K562 (cell line): ENCODE measurements around the gene ASPRV1. TPM values are rescaled to one million over a fixed set of nuclear protein-coding genes. Genes with fewer than 3 reads are reported as not detected.

Experiments used
- ATAC-seq: fragments of 200-7000 bp; cut with Tn5 transposase; 3 replicates; pipeline ENCODE4 v1.9.1; 2020; ENCODE audit warnings: moderate library complexity
- BruUV-seq: library from RNA; stranded (reverse); fragments of 400-500 nt; replicated peaks from 2 replicates; lab custom pipeline; 2021; lab: Mats Ljungman, UMichigan
- CTCF ChIA-PET: fragments of 300-600 bp; formaldehyde crosslinking; extraction: SDS; loops from one replicate; lab custom pipeline; 2021; ENCODE audit warnings: low intra/inter-chr PET ratio; lab: Yijun Ruan, JAX
- POLR2A ChIA-PET: fragments of 300-600, 350-650 bp; sonication (Branson Sonifier 250); formaldehyde crosslinking; extraction: SDS; loops from one replicate; lab custom pipeline; 2021; ENCODE audit warnings: antibody characterized with exemption, inconsistent platforms; lab: Yijun Ruan, JAX
- DNase-seq, 4 experiments: peaks; one replicate each; pipeline versions ENCODE4 v3.0.0 to v3.0.0-alpha.2; 2011 to 2018; ENCODE audit warnings: low spot score in 3 of 4, mixed read lengths in 3 of 4; ENCODE audit errors: extremely low read depth in 1 of 4
- FAIRE-seq: peaks from 2 replicates; lab custom pipeline; 2011; peaks lifted over from hg19 to GRCh38; lab: Jason Lieb, UNC
- H2AFZ ChIP-seq: 2 replicates; pipeline ENCODE4 v1.6.0; 2011; ENCODE audit warnings: low read depth, low read length, control low read depth, inconsistent platforms
- H3K27ac ChIP-seq: fragments of 200-600 bp; 3 replicates; pipeline ENCODE4 v1.8.0; 2011; ENCODE audit warnings: low read depth, mild to moderate bottlenecking, control low read depth, inconsistent platforms, low read length, moderate library complexity, mixed read lengths; ENCODE audit errors: extremely low read depth
- H3K27me3 ChIP-seq, 2 experiments: fragments of 300-600 bp in 1 of 2; 2 replicates in 1 of 2; 3 replicates in 1 of 2; pipeline versions ENCODE4 v1.6.0 to v1.8.0; 2011; ENCODE audit warnings: inconsistent platforms in 2 of 2, low read length in 2 of 2, mild to moderate bottlenecking in 1 of 2, mixed read lengths in 1 of 2, moderate library complexity in 1 of 2; ENCODE audit not compliant: control insufficient read depth in 2 of 2, insufficient read depth in 2 of 2
- H3K36me3 ChIP-seq: fragments of 300-600 bp; 3 replicates; pipeline ENCODE4 v1.8.0; 2011; ENCODE audit warnings: mild to moderate bottlenecking, low read length, inconsistent platforms; ENCODE audit not compliant: control insufficient read depth, insufficient read depth
- H3K4me1 ChIP-seq, 2 experiments: fragments of 200-600 bp in 1 of 2; replicated peaks in 1 of 2; 2 replicates in 1 of 2; 3 replicates in 1 of 2; pipeline versions ENCODE4 v1.5.1 to v1.8.0; 2011; ENCODE audit warnings: inconsistent platforms in 2 of 2, low read length in 2 of 2, mild to moderate bottlenecking in 1 of 2, mixed read lengths in 1 of 2, moderate library complexity in 1 of 2; ENCODE audit not compliant: control insufficient read depth in 2 of 2, insufficient read depth in 2 of 2
- H3K4me2 ChIP-seq: 2 replicates; pipeline ENCODE4 v1.6.1; 2011; ENCODE audit warnings: low read length, control low read depth, inconsistent platforms, mixed read lengths; ENCODE audit not compliant: insufficient read depth
- H3K4me3 ChIP-seq: fragments of 200-600 bp; sonication (generic), shearing (Covaris generic); 2 replicates; pipeline ENCODE4 v1.5.1; 2016; ENCODE audit warnings: control low read depth, inconsistent platforms
- H3K79me2 ChIP-seq: fragments of 200-600 bp; 3 replicates; pipeline ENCODE4 v1.8.0; 2011; ENCODE audit warnings: low read length, inconsistent platforms; ENCODE audit not compliant: control insufficient read depth, insufficient read depth
- H3K9ac ChIP-seq, 2 experiments: 2 replicates each; pipeline versions ENCODE4 v1.6.0 to v1.6.1; 2011; ENCODE audit warnings: low read depth in 2 of 2, low read length in 2 of 2, control low read depth in 1 of 2, inconsistent platforms in 1 of 2, mild to moderate bottlenecking in 1 of 2, mixed read lengths in 1 of 2; ENCODE audit not compliant: insufficient read depth in 1 of 2
- H3K9me1 ChIP-seq: one replicate; pipeline ENCODE4 v1.6.0; 2011; ENCODE audit warnings: inconsistent platforms, mild to moderate bottlenecking, low read length, moderate library complexity; ENCODE audit not compliant: control insufficient read depth, insufficient read depth
- H3K9me3 ChIP-seq: replicated peaks from 2 replicates; pipeline ENCODE4 v1.5.1; 2011; ENCODE audit warnings: low read depth, low read length, inconsistent platforms; ENCODE audit not compliant: control insufficient read depth, insufficient read depth
- H4K20me1 ChIP-seq: replicated peaks from 2 replicates; pipeline ENCODE4 v1.6.1; 2011; ENCODE audit warnings: low read length, inconsistent platforms, mixed read lengths; ENCODE audit not compliant: control insufficient read depth, insufficient read depth
- CHCHD3 ChIP-seq: fragments of 250-450 bp; sonication (Bioruptor Pico); IDR thresholded peaks from 2 replicates; pipeline ENCODE4 v2.1.2; 2022; ENCODE audit warnings: mild to moderate bottlenecking
- HNRNPK ChIP-seq: fragments of 200-400 bp; formaldehyde crosslinking; IDR thresholded peaks from one replicate; pipeline ENCODE4 v1.6.1; 2018; ENCODE audit warnings: mild to moderate bottlenecking, low read depth, low read length; ENCODE audit not compliant: poor library complexity, severe bottlenecking
- KDM1A ChIP-seq, 2 experiments: fragments of 450-650 bp; IDR thresholded peaks; 2 replicates each; pipeline ENCODE4 v1.6.1; 2016; ENCODE audit warnings: mild to moderate bottlenecking in 2 of 2
- MEF2D ChIP-seq: conservative IDR thresholded peaks from 2 replicates; pipeline ENCODE4 v1.6.1; 2016; ENCODE audit warnings: low read depth, missing genetic modification characterization, missing compliant biosample characterization
- STAT5A ChIP-seq: IDR thresholded peaks from 2 replicates; pipeline ENCODE4 v1.6.1; 2012; ENCODE audit warnings: low read length, inconsistent platforms, borderline replicate concordance
- WGBS: fragments of 100-300 bp; shearing (Covaris generic); methylation state at CpG from one replicate; pipeline ENCODE4 v1.1.6; 2016; ENCODE audit warnings: low coverage, mixed read lengths; ENCODE audit not compliant: insufficient coverage; ENCODE audit errors: missing lambda C conversion rate; 5-methylcytosine and 5-hydroxymethylcytosine counted together
- in situ Hi-C: fragments of 300-500 bp; cut with MboI; formaldehyde crosslinking; loops from 4 replicates; pipeline ENCODE4 v1.15.0; 2018; ENCODE audit warnings: inconsistent platforms, mixed read lengths
- intact Hi-C: fragments of 100-400 bp; cut with micrococcal nuclease; formaldehyde crosslinking; loops from 2 replicates; pipeline ENCODE4 v1.14.2; 2022
- polyA plus RNA-seq, 8 experiments: library from polyadenylated mRNA; depleted of rRNA in 4 of 8; stranded (reverse) in 5 of 8; unstranded in 3 of 8; fragments of >200 nt; fragmentation: Nextera tagmentation in 2 of 8; fragmentation: Illumina TruSeq in 1 of 8; extraction: Ambion mirVana in 2 of 8; extraction: Trizol in 1 of 8; gene quantifications; 2 replicates each; pipeline versions ENCODE4 v1.2.1 to v1.2.3, GENCODE V29; 2011 to 2014; ENCODE audit warnings: inconsistent platforms in 1 of 8, missing spikeins in 1 of 8
- total RNA-seq, 7 experiments: library from RNA; depleted of rRNA in 6 of 7; stranded (reverse); fragments of >200 nt in 6 of 7; fragmentation: Illumina TruSeq in 2 of 7; extraction: Trizol in 2 of 7; gene quantifications; 2 replicates each; pipeline versions ENCODE4 v1.2.1 to v1.2.3, GENCODE V29; 2011 to 2021; ENCODE audit warnings: low replicate concordance in 1 of 7
- TF ChIP-seq, protein P1 (sequence below), 3 experiments: fragments of 200-800 bp in 1 of 3; fragments of 250-450 bp in 1 of 3; fragments of 450-650 bp in 1 of 3; sonication (Bioruptor Pico) in 1 of 3; sonication (Bioruptor generic) in 1 of 3; formaldehyde crosslinking in 1 of 3; IDR thresholded peaks; 2 replicates each; pipeline versions ENCODE4 v1.6.1 to v1.8.0; 2016 to 2022; ENCODE audit warnings: mild to moderate bottlenecking in 2 of 3, missing genetic modification characterization in 2 of 3, missing compliant biosample characterization in 1 of 3, moderate library complexity in 1 of 3
- TF ChIP-seq, protein P2 (sequence below): sonication (generic); formaldehyde crosslinking; IDR thresholded peaks from 2 replicates; pipeline ENCODE4 v1.8.1; 2023; ENCODE audit warnings: mild to moderate bottlenecking, missing genetic modification reagents
- TF ChIP-seq, protein P3 (sequence below): fragments of 250-450 bp; sonication (Bioruptor Pico); IDR thresholded peaks from 2 replicates; pipeline ENCODE4 v1.8.0; 2021; ENCODE audit warnings: borderline replicate concordance, mild to moderate bottlenecking, moderate library complexity; ENCODE audit not compliant: poor library complexity, severe bottlenecking

The ASPRV1 gene
- total and polyA plus RNA-seq, 9 of the 15 experiments (the other 6 are each of a cell fraction or from before 2014, with no cell fraction given) = 0.17 to 0.72 (median 0.47) TPM; not detected in 1

DNA sequence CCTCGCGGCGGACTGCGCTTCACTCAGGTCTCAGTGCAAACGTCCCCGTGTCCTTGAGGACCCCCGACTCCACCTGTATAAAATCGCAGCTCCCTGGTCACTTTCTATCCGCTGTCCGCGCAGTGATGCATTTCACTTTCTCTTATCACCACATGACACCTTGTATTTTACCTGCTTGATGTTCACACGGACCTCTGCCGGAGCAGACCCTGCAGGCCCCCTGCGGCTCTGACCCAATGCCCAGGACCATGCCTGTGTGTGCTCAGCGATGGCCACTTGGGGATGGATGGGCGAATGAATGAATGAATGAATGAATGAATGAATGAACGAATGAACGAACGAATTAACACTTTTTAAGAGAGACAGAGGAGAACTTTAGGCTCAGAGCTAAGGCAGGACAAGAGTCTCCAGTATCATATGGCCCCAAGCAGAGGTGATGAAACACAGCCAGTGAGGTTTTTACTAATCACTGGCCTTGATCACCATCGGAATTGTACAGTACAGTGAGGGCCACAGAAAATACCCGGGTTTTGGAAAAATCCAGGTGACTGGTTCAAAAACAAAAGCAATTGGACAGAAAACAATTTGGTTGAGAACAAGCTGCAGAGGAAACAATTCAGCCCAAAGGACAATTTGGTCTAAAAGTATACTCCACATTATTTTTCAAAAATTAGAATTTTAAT is 12.3 kb downstream of the ASPRV1 start (continued):
- peak in 1 of 2 experiments; percentile 25; a peak in 1 of 4 replicates for TF ChIP-seq KDM1A (IDR thresholded peaks at IDR 0.05)
- TF ChIP-seq CHCHD3 (CRISPR knock-in tag) = no peak

DNA sequence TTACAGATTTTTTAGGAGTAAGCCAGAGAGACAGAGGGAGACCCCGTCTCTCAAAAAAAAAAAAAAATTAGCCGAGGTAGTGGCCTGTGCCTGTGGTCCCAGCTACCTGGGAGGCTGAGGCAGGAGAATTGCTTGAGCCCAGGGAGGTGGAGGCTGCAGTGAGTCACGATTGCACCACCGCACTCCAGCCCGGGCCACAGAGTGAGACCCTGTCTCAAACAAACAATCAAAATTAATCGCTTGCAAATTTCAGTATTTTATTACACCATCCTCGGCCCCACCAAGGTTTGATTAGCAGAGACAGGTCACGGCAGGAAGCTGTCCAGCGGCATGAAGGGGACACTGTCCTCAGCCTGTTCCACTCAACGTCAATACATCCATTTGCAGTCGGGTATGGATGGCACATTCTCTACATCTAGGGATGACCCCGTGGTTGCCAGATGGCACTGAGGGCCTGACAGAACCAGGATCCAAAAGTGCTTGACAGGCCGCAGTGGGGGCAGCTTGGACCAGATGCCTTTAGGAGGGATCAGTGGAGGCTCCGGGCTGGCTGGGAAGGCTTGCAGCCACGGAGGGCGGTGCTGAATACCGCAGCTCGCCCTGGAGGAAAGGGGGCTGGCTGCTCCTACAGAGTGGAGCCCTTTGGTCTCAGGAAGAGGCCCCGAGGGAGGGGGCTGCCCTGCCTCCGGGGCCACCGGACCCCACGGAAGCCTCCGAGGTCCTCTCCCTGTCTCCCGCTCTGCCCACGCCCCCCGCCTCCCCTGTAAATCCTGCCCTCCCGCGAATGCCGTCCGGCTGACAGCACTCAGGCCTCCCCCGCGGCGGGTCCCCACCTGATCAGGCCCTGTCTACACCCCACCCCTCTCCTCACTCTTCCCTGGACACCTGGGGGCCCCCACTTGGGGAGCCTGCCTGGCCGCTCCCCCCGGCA is 13.1 kb downstream of the ASPRV1 start:
- FAIRE-seq (no peak), ATAC-seq (peak; percentile 5; the same call in 2 of the 3 replicates), DNase-seq (peak in 2 of 4 experiments; percentile 41 to 42)
- Histone ChIP-seq H3K4me3 (no peak overlapping the region), H3K4me1 (peaks cover 21 to 44% of the 10 kb centered on the region in 2 experiments), H3K79me2 (no peaks in the 10 kb centered on the region), H3K27ac (no peak overlapping the region), H3K27me3 (no peaks in the 10 kb centered on the region), H2AFZ (peak overlapping the region; percentile 42; the same call in 1 of the 2 replicates), H3K9ac (peak overlapping the region in 1 of 2 experiments; percentile 54; a peak in 2 of 4 replicates), H3K36me3 (peaks cover 6% of the 10 kb centered on the region; the same call in 2 of the 3 replicates), H4K20me1 (no peaks in the 10 kb centered on the region), H3K4me2 (no peak overlapping the region), H3K9me3 (no peaks in the 10 kb centered on the region), H3K9me1 (no peaks in the 10 kb centered on the region)
- BruUV-seq = no TSS peak
- CTCF ChIA-PET = interaction anchor here (0.5 kb wide), 1 partner anchor 15 kb away, joined by 5 read pairs; no protein-coding TSS in a partner anchor
- in situ Hi-C loops (no loop called here), intact Hi-C loops (no loop called here)
- 80% methylated on average over 23 of the region's 35 CpGs for WGBS
- POLR2A ChIA-PET = interaction anchor here (1.1 to 1.4 kb wide), 2 partner anchors 14 to 138 kb away, joined by 3 read pairs; no protein-coding TSS in a partner anchor
- TF ChIP-seq, protein P1, sequence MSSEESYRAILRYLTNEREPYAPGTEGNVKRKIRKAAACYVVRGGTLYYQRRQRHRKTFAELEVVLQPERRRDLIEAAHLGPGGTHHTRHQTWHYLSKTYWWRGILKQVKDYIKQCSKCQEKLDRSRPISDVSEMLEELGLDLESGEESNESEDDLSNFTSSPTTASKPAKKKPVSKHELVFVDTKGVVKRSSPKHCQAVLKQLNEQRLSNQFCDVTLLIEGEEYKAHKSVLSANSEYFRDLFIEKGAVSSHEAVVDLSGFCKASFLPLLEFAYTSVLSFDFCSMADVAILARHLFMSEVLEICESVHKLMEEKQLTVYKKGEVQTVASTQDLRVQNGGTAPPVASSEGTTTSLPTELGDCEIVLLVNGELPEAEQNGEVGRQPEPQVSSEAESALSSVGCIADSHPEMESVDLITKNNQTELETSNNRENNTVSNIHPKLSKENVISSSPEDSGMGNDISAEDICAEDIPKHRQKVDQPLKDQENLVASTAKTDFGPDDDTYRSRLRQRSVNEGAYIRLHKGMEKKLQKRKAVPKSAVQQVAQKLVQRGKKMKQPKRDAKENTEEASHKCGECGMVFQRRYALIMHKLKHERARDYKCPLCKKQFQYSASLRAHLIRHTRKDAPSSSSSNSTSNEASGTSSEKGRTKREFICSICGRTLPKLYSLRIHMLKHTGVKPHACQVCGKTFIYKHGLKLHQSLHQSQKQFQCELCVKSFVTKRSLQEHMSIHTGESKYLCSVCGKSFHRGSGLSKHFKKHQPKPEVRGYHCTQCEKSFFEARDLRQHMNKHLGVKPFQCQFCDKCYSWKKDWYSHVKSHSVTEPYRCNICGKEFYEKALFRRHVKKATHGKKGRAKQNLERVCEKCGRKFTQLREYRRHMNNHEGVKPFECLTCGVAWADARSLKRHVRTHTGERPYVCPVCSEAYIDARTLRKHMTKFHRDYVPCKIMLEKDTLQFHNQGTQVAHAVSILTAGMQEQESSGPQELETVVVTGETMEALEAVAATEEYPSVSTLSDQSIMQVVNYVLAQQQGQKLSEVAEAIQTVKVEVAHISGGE (CRISPR knock-in tag; IDR thresholded peaks at IDR 0.05) = no peak
- TF ChIP-seq STAT5A (no peak), HNRNPK (no peak), MEF2D (no peak)
- TF ChIP-seq, protein P2, sequence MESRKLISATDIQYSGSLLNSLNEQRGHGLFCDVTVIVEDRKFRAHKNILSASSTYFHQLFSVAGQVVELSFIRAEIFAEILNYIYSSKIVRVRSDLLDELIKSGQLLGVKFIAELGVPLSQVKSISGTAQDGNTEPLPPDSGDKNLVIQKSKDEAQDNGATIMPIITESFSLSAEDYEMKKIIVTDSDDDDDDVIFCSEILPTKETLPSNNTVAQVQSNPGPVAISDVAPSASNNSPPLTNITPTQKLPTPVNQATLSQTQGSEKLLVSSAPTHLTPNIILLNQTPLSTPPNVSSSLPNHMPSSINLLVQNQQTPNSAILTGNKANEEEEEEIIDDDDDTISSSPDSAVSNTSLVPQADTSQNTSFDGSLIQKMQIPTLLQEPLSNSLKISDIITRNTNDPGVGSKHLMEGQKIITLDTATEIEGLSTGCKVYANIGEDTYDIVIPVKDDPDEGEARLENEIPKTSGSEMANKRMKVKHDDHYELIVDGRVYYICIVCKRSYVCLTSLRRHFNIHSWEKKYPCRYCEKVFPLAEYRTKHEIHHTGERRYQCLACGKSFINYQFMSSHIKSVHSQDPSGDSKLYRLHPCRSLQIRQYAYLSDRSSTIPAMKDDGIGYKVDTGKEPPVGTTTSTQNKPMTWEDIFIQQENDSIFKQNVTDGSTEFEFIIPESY (CRISPR knock-in tag) = peak; percentile 34; the same call in 1 of the 2 replicates
- TF ChIP-seq, protein P3, sequence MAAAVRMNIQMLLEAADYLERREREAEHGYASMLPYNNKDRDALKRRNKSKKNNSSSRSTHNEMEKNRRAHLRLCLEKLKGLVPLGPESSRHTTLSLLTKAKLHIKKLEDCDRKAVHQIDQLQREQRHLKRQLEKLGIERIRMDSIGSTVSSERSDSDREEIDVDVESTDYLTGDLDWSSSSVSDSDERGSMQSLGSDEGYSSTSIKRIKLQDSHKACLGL (CRISPR knock-in tag) = no peak
